KOPT-K1 (cell line): ENCODE data around the gene TAB2.
"Not testable (repeated sequence)": the region's sequence is repeated elsewhere in the genome, so short reads cannot be mapped to it uniquely, and the experiment has no call there.

Experiments
- H3K27ac ChIP-seq: fragments of 200-600 bp; sonication (generic); 2 replicates; pipeline ENCODE4 v1.5.1; 2016; ENCODE audit warnings: antibody characterized with exemption, mild to moderate bottlenecking, low read depth, low read length; ENCODE audit not compliant: poor library complexity, severe bottlenecking
- H3K36me3 ChIP-seq: fragments of 200-600 bp; sonication (generic); 2 replicates; pipeline ENCODE4 v1.5.1; 2017; ENCODE audit warnings: antibody characterized with exemption, mild to moderate bottlenecking, low read length, moderate library complexity; ENCODE audit not compliant: insufficient read depth
- H3K9me3 ChIP-seq: fragments of 200-600 bp; sonication (generic); 2 replicates; pipeline ENCODE4 v1.5.1; 2017; ENCODE audit warnings: antibody characterized with exemption, low read length, mild to moderate bottlenecking; ENCODE audit not compliant: insufficient read depth, poor library complexity, severe bottlenecking

TAB2 gene

GRCh38 chr6:149300563-149300962 is 16.9 kb upstream of the TAB2 start:
- no peaks in the 10 kb centered on the region for H3K36me3 ChIP-seq
- H3K27ac ChIP-seq, result no peak overlapping the region
- no peaks in the 10 kb centered on the region for H3K9me3 ChIP-seq

- Histone ChIP-seq H3K36me3 (no peaks in the 10 kb centered on the region), H3K9me3 (no peaks in the 10 kb centered on the region), H3K27ac (no peak overlapping the region)
These were observed 14.8 kb upstream of the TAB2 start for GRCh38 chr6:149302723-149303122.

- Histone ChIP-seq H3K27ac (no peak overlapping the region), H3K36me3 (no peaks in the 10 kb centered on the region), H3K9me3 (no peaks in the 10 kb centered on the region)
These were observed 14.0 kb upstream of the TAB2 start for GRCh38 chr6:149303468-149303867.

- Histone ChIP-seq H3K36me3 (no peaks in the 10 kb centered on the region), H3K27ac (no peak overlapping the region), H3K9me3 (no peaks in the 10 kb centered on the region)
These were observed 12.1 kb upstream of the TAB2 start for GRCh38 chr6:149305372-149305771.

GRCh38 chr6:149306967-149307366 is 10.5 kb upstream of the TAB2 start:
- Histone ChIP-seq H3K9me3 (no peaks in the 10 kb centered on the region), H3K27ac (no peak overlapping the region), H3K36me3 (no peaks in the 10 kb centered on the region)

GRCh38 chr6:149311293-149311692 is 6.2 kb upstream of the TAB2 start:
- no peaks in the 10 kb centered on the region for H3K36me3 ChIP-seq
- H3K27ac ChIP-seq, result no peak overlapping the region
- no peaks in the 10 kb centered on the region for H3K9me3 ChIP-seq

GRCh38 chr6:149311766-149312165 is 5.7 kb upstream of the TAB2 start:
- no peaks in the 10 kb centered on the region for H3K36me3 ChIP-seq
- no peak overlapping the region for H3K27ac ChIP-seq
- no peaks in the 10 kb centered on the region for H3K9me3 ChIP-seq

GRCh38 chr6:149313070-149313469 is 4.4 kb upstream of the TAB2 start:
- Histone ChIP-seq H3K36me3 (no peaks in the 10 kb centered on the region), H3K27ac (no peak overlapping the region), H3K9me3 (no peaks in the 10 kb centered on the region)

- Histone ChIP-seq H3K27ac (no peak overlapping the region), H3K36me3 (no peaks in the 10 kb centered on the region), H3K9me3 (no peaks in the 10 kb centered on the region)
These were observed 3.7 kb upstream of the TAB2 start for GRCh38 chr6:149313861-149314260.

- Histone ChIP-seq H3K36me3 (no peaks in the 10 kb centered on the region), H3K9me3 (no peaks in the 10 kb centered on the region), H3K27ac (no peak overlapping the region)
These were observed 3.1 kb upstream of the TAB2 start for GRCh38 chr6:149314325-149314905.

- Histone ChIP-seq H3K27ac (peak overlapping the region; percentile 87), H3K9me3 (no peaks in the 10 kb centered on the region), H3K36me3 (no peaks in the 10 kb centered on the region)
These were observed 1.3 kb upstream of the TAB2 start for GRCh38 chr6:149316108-149316727.

- Histone ChIP-seq H3K27ac (peak overlapping the region; percentile 87), H3K36me3 (no peaks in the 10 kb centered on the region), H3K9me3 (no peaks in the 10 kb centered on the region)
These were observed 520 bp upstream of the TAB2 start for GRCh38 chr6:149316740-149317643.

- Histone ChIP-seq H3K36me3 (no peaks in the 10 kb centered on the region), H3K9me3 (no peaks in the 10 kb centered on the region), H3K27ac (peak overlapping the region; percentile 77)
These were observed 1.2 kb downstream of the TAB2 start for GRCh38 chr6:149318581-149319286.

- Histone ChIP-seq H3K27ac (no peak overlapping the region), H3K36me3 (no peaks in the 10 kb centered on the region), H3K9me3 (no peaks in the 10 kb centered on the region)
These were observed 1.9 kb downstream of the TAB2 start for GRCh38 chr6:149319422-149319821.

- H3K36me3 ChIP-seq, H3K9me3 ChIP-seq, H3K27ac ChIP-seq: not testable (repeated sequence)
These were observed 2.5 kb downstream of the TAB2 start for GRCh38 chr6:149320016-149320415.
